GM12878 (cell line): Measurements from ENCODE around the gene FAM234A. TPM values are rescaled to one million over a fixed set of nuclear protein-coding genes. Genes with fewer than 3 reads are reported as not detected.

ENCODE experiments used
- ATAC-seq: fragments of 200-7000 bp; cut with Tn5 transposase; 3 replicates; pipeline ENCODE4 v1.9.1; 2020; ENCODE audit warnings: mild to moderate bottlenecking, moderate library complexity
- BruUV-seq: library from RNA; stranded (reverse); fragments of 400-500 nt; replicated peaks from 2 replicates; lab custom pipeline; 2021; lab: Mats Ljungman, UMichigan
- CTCF ChIA-PET: fragments of 300-600 bp; sonication (Branson Sonifier 250); formaldehyde crosslinking; extraction: SDS; loops from one replicate; lab custom pipeline; 2021; ENCODE audit warnings: inconsistent platforms; lab: Yijun Ruan, JAX
- POLR2A ChIA-PET: fragments of 350-600 bp; formaldehyde crosslinking; extraction: SDS; loops from one replicate; lab custom pipeline; 2021; ENCODE audit warnings: inconsistent platforms; lab: Charles Lee
- RAD21 ChIA-PET: fragments of 300-600 bp; sonication (Branson Sonifier 250); formaldehyde crosslinking; loops from one replicate; lab custom pipeline; 2023; ENCODE audit warnings: antibody characterized with exemption; ENCODE audit not compliant: unreplicated experiment; lab: Charles Lee
- SMC1A ChIA-PET: fragments of 300-600 bp; sonication (Branson Sonifier 250); formaldehyde crosslinking; loops from one replicate; lab custom pipeline; 2023; ENCODE audit not compliant: unreplicated experiment, uncharacterized antibody; lab: Charles Lee
- DNase-seq: peaks from one replicate; pipeline ENCODE4 v3.0.0-alpha.2; 2011; ENCODE audit warnings: low read depth, low spot score
- FAIRE-seq: peaks from 3 replicates; lab custom pipeline; 2011; peaks lifted over from hg19 to GRCh38; lab: Jason Lieb, UNC
- H2AFZ ChIP-seq: 2 replicates; pipeline ENCODE4 v1.6.0; 2011; ENCODE audit warnings: low read depth, low read length, control low read depth; ENCODE audit not compliant: control insufficient read depth
- H3K27ac ChIP-seq: 2 replicates; pipeline ENCODE4 v1.5.1; 2011; ENCODE audit warnings: control low read depth; ENCODE audit not compliant: control insufficient read depth, insufficient read depth
- H3K27me3 ChIP-seq, 2 experiments: replicated peaks in 1 of 2; 2 replicates each; pipeline versions ENCODE4 v1.6.0 to v1.6.1; 2011; ENCODE audit warnings: low read length in 1 of 2; ENCODE audit not compliant: control insufficient read depth in 2 of 2, insufficient read depth in 2 of 2
- H3K36me3 ChIP-seq, 2 experiments: 2 replicates each; pipeline ENCODE4 v1.5.1; 2011; ENCODE audit warnings: low read length in 1 of 2; ENCODE audit not compliant: control insufficient read depth in 2 of 2, insufficient read depth in 2 of 2
- H3K4me1 ChIP-seq: 2 replicates; pipeline ENCODE4 v1.6.1; 2011; ENCODE audit warnings: mild to moderate bottlenecking, low read length, moderate library complexity, mixed read lengths; ENCODE audit not compliant: control insufficient read depth, insufficient read depth
- H3K4me2 ChIP-seq: 2 replicates; pipeline ENCODE4 v1.6.0; 2011; ENCODE audit warnings: control low read depth; ENCODE audit not compliant: control insufficient read depth, insufficient read depth
- H3K4me3 ChIP-seq: fragments of 200-600 bp; sonication (generic); 2 replicates; pipeline ENCODE4 v1.5.1; 2016
- H3K79me2 ChIP-seq: 2 replicates; pipeline ENCODE4 v1.6.0; 2011; ENCODE audit warnings: low read length; ENCODE audit not compliant: control insufficient read depth, insufficient read depth
- H3K9ac ChIP-seq: 2 replicates; pipeline ENCODE4 v1.8.0; 2011; ENCODE audit warnings: low read length, control low read depth, mixed read lengths; ENCODE audit not compliant: control insufficient read depth, insufficient read depth
- H3K9me3 ChIP-seq: replicated peaks from 3 replicates; pipeline ENCODE4 v1.5.1; 2011; ENCODE audit warnings: mild to moderate bottlenecking, low read length; ENCODE audit not compliant: control insufficient read depth, insufficient read depth
- H4K20me1 ChIP-seq: 2 replicates; pipeline ENCODE4 v1.6.0; 2011; ENCODE audit not compliant: control insufficient read depth, insufficient read depth
- E2F8 ChIP-seq: fragments of 450-650 bp; IDR thresholded peaks from 2 replicates; pipeline ENCODE4 v1.6.1; 2018; ENCODE audit warnings: mild to moderate bottlenecking, low read depth, moderate library complexity; ENCODE audit not compliant: partially characterized antibody
- NFYA ChIP-seq: IDR thresholded peaks from 2 replicates; pipeline ENCODE4 v1.6.1; 2011; ENCODE audit warnings: low read depth, mild to moderate bottlenecking, low read length, improper control_type of control experiment, borderline replicate concordance
- RUNX3 ChIP-seq: IDR thresholded peaks from 2 replicates; pipeline ENCODE4 v1.6.1; 2012; ENCODE audit warnings: low read length, inconsistent platforms
- WGBS: methylation state at CpG from one replicate; pipeline ENCODE4 v1.1.6; 2016; ENCODE audit warnings: low lambda C conversion rate; ENCODE audit not compliant: insufficient replicate concordance, insufficient coverage; ENCODE audit errors: missing lambda C conversion rate; 5-methylcytosine and 5-hydroxymethylcytosine counted together
- in situ Hi-C: fragments of 300-500 bp; cut with MboI; formaldehyde crosslinking; loops from 9 replicates; pipeline ENCODE4 v1.14.3; 2018; ENCODE audit warnings: mixed read lengths
- intact Hi-C: fragments of 100-400 bp; cut with micrococcal nuclease; formaldehyde crosslinking; loops from one replicate; pipeline ENCODE4 v1.14.2; 2022; ENCODE audit not compliant: unreplicated experiment
- polyA plus RNA-seq, 11 experiments: library from polyadenylated mRNA; depleted of rRNA in 4 of 11; unstranded in 6 of 11; stranded (reverse) in 5 of 11; fragments of >200 nt; fragmentation: Nextera tagmentation in 4 of 11; fragmentation: Illumina TruSeq in 1 of 11; extraction: Ambion mirVana in 4 of 11; extraction: Trizol in 1 of 11; gene quantifications; 1 replicate in 1 of 11; 2 replicates in 10 of 11; pipeline versions ENCODE4 v1.2.1 to v1.2.3, GENCODE V29; 2011 to 2016; ENCODE audit warnings: inconsistent platforms in 2 of 11, missing spikeins in 2 of 11, low read depth in 1 of 11
- total RNA-seq, 4 experiments: library from RNA; depleted of rRNA in 3 of 4; stranded (reverse); fragments of >200 nt in 3 of 4; fragmentation: Illumina TruSeq in 1 of 4; extraction: Trizol in 1 of 4; gene quantifications; 2 replicates each; pipeline versions ENCODE4 v1.2.1 to v1.2.3, GENCODE V29; 2013 to 2021

The FAM234A gene
- total and polyA plus RNA-seq, 10 of the 15 experiments (the other 5 are each of a cell fraction or from before 2014, with no cell fraction given), result 1.6 to 37.6 (median 17.3) TPM

DNA sequence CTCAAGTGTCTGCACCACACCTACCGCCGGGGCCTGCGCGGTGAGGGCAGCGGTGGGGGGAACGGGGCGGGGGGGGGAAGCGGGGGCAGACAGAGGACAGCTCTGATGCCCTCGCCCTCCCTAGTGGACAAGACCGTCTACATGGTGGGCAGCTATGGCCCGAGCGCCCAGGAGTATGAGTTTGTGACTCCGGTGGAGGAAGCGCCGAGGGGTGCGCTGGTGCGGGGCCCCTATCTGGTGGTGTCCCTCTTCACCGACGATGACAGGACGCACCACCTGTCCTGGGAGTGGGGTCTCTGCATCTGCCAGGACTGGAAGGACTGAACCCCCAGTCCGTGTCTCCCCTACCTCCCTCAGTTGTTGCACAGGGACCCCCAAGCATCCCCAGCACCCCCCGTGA, 47.9 kb downstream of the FAM234A start:
- CTCF ChIA-PET, result no interaction called here
- 61% methylated on average over 11 of the region's 22 CpGs for WGBS
- no TSS peak for BruUV-seq
- DNase-seq (no peak), ATAC-seq (no peak), FAIRE-seq (no peak)
- Histone ChIP-seq H3K4me2 (no peak overlapping the region), H3K36me3 (no peaks in the 10 kb centered on the region; a peak in 1 of 4 replicates)
- TF ChIP-seq NFYA (no peak), RUNX3 (no peak), E2F8 (no peak)
- TF ChIP-seq, all 136 proteins: peak for 0
- Histone ChIP-seq H2AFZ (no peak overlapping the region), H3K4me1 (no peaks in the 10 kb centered on the region), H4K20me1 (no peaks in the 10 kb centered on the region), H3K27me3 (no peaks in the 10 kb centered on the region; a peak in 1 of 4 replicates), H3K4me3 (no peak overlapping the region), H3K27ac (no peak overlapping the region), H3K9me3 (no peaks in the 10 kb centered on the region), H3K79me2 (no peaks in the 10 kb centered on the region), H3K9ac (no peak overlapping the region)
- ChIA-PET POLR2A (no interaction called here), RAD21 (no interaction called here), SMC1A (no interaction called here)
- intact Hi-C loops, result no loop called here
- in situ Hi-C loops, result no loop called here
